ENCODE measurements around the gene TRIP13.

TRIP13 gene

GRCh38 chr5:912280-913091, 19.8 kb downstream of the TRIP13 start (continued):
- TF ChIP-seq TSHZ1 (tag by site-specific recombination; IDR thresholded peaks at IDR 0.05; ENCODE audit: borderline replicate concordance): no peak
- no peak for TF ChIP-seq ZNF521 (tag by site-specific recombination; IDR thresholded peaks at IDR 0.05)
- TF ChIP-seq ZBTB17 (tag by site-specific recombination; IDR thresholded peaks at IDR 0.05): no peak
- TF ChIP-seq ZBTB7A (tag by site-specific recombination; IDR thresholded peaks at IDR 0.05; ENCODE audit: low read depth): no peak
- peak; percentile 15; the same call in 1 of the 2 replicates for TF ChIP-seq ZIC2 (tag by site-specific recombination; IDR thresholded peaks at IDR 0.05)
- TF ChIP-seq ZNF610 (tag by site-specific recombination; IDR thresholded peaks at IDR 0.05; ENCODE audit: borderline replicate concordance): no peak
- TF ChIP-seq WT1 (tag by site-specific recombination; IDR thresholded peaks at IDR 0.05): no peak
- TF ChIP-seq ZNF148 (tag by site-specific recombination; IDR thresholded peaks at IDR 0.05; ENCODE audit: borderline replicate concordance): no peak; the same call in 1 of the 2 replicates
- no peak for TF ChIP-seq SCRT1 (tag by site-specific recombination; IDR thresholded peaks at IDR 0.05; ENCODE audit: borderline replicate concordance)
- TF ChIP-seq ZNF571 (tag by site-specific recombination; IDR thresholded peaks at IDR 0.05): no peak
- TF ChIP-seq ZBTB11 (tag by site-specific recombination; conservative IDR thresholded peaks at IDR 0.05; ENCODE audit: low read depth): no peak
- no peak for TF ChIP-seq ZNF221 (tag by site-specific recombination; IDR thresholded peaks at IDR 0.05; ENCODE audit: borderline replicate concordance)
- no peak for TF ChIP-seq ZNF223 (tag by site-specific recombination; IDR thresholded peaks at IDR 0.05)
- no peak for TF ChIP-seq ZNF350 (tag by site-specific recombination; IDR thresholded peaks at IDR 0.05)
- no peak for TF ChIP-seq ZNF266 (tag by site-specific recombination; IDR thresholded peaks at IDR 0.05; ENCODE audit: low read depth)
- no peak for TF ChIP-seq ZNF175 (tag by site-specific recombination; IDR thresholded peaks at IDR 0.05)
- peak; percentile 67; the same call in 1 of the 2 replicates for TF ChIP-seq ZNF169 (tag by site-specific recombination; IDR thresholded peaks at IDR 0.05)
- TF ChIP-seq KLF9 (tag by site-specific recombination; IDR thresholded peaks at IDR 0.05; ENCODE audit: low read depth): no peak
- TF ChIP-seq ZNF791 (tag by site-specific recombination; IDR thresholded peaks at IDR 0.05): no peak
- TF ChIP-seq ZNF658 (tag by site-specific recombination; IDR thresholded peaks at IDR 0.05): 0 out of 2 replicates have a peak, but pooled peaks have one; percentile 72
- no peak for TF ChIP-seq ZNF561 (tag by site-specific recombination; IDR thresholded peaks at IDR 0.05; ENCODE audit: borderline replicate concordance)
- TF ChIP-seq ZEB2 (tag by site-specific recombination; IDR thresholded peaks at IDR 0.05): no peak
- no peak for TF ChIP-seq SETDB1 (IDR thresholded peaks at IDR 0.05; ENCODE audit: insufficient read length, low read length)
- TF ChIP-seq KLF10 (tag by site-specific recombination; IDR thresholded peaks at IDR 0.05): no peak
- TF ChIP-seq FEZF1 (tag by site-specific recombination; IDR thresholded peaks at IDR 0.05): no peak
- no peak for TF ChIP-seq INSM2 (tag by site-specific recombination; IDR thresholded peaks at IDR 0.05)
- TF ChIP-seq GLIS1 (tag by site-specific recombination; IDR thresholded peaks at IDR 0.05): no peak
- peak; percentile 47; the same call in 1 of the 2 replicates for TF ChIP-seq PBX3 (CRISPR knock-in tag; IDR thresholded peaks at IDR 0.05)

Data from HEK293 (cell line).